Measurements from ENCODE around the gene TNRC6A. TPM values are rescaled to one million over a fixed set of nuclear protein-coding genes. Genes with fewer than 3 reads are reported as not detected.

The TNRC6A gene
- total and polyA plus RNA-seq, 2 of the 13 experiments (the other 11 are each of a cell fraction or from before 2014, with no cell fraction given) = 30.9 to 43.6 TPM

GRCh38 chr16:24826817-24827566 is 97.5 kb downstream of the TNRC6A start (continued):
- TF ChIP-seq ZNF770 (CRISPR knock-in tag; IDR thresholded peaks at IDR 0.05) (peak; percentile 76), ZBTB20 (CRISPR knock-in tag; IDR thresholded peaks at IDR 0.05; ENCODE audit: borderline replicate concordance, low read depth) (no peak), ZFY (CRISPR knock-in tag; IDR thresholded peaks at IDR 0.05) (no peak)

- Histone ChIP-seq H3K27me3 (ENCODE audit: control insufficient read depth in 1 of 2, insufficient read depth in 2 of 2, low read length in 2 of 2) (no peaks in the 10 kb centered on the region), H2AFZ (ENCODE audit: low read length) (no peak overlapping the region), H3K27ac (ENCODE audit: extremely low read length, insufficient read depth, low read length) (no peak overlapping the region), H3K4me2 (ENCODE audit: low read depth, low read length) (no peak overlapping the region), H3K9me3 (ENCODE audit: low read length) (no peaks in the 10 kb centered on the region), H3K4me3 (replicated peaks in 1 of 3; ENCODE audit: insufficient read depth in 1 of 3, low read depth in 2 of 3, low read length in 3 of 3) (no peak overlapping the region), H3K36me3 (replicated peaks in 1 of 2; ENCODE audit: control insufficient read depth in 1 of 2, insufficient read depth in 2 of 2, low read length in 2 of 2) (peaks cover 3 to 19% of the 10 kb centered on the region in 2 experiments; a peak in 4 of 5 replicates), H3K4me1 (ENCODE audit: insufficient read depth, low read length) (0 out of 2 replicates have a peak, but pooled peaks cover 2% of the 10 kb centered on the region), H4K20me1 (ENCODE audit: insufficient read depth, low read length) (no peaks in the 10 kb centered on the region), H3K9ac (ENCODE audit: insufficient read depth, low read depth, low read length) (no peak overlapping the region), H3K79me2 (ENCODE audit: insufficient read depth, low read length) (no peaks in the 10 kb centered on the region)
- TF ChIP-seq PLRG1 (conservative IDR thresholded peaks at IDR 0.05) = no peak
- no peak for TF ChIP-seq CHCHD3 (CRISPR knock-in tag; IDR thresholded peaks at IDR 0.05)
- TF ChIP-seq PTBP1 (IDR thresholded peaks at IDR 0.05; ENCODE audit: low read depth, low read length, poor library complexity, severe bottlenecking) = no peak
- TF ChIP-seq HDAC2 (CRISPR knock-in tag; IDR thresholded peaks at IDR 0.05) = no peak
- no peak for TF ChIP-seq ZNF891 (CRISPR knock-in tag; IDR thresholded peaks at IDR 0.05)
- no peak for TF ChIP-seq PHF5A (CRISPR knock-in tag; IDR thresholded peaks at IDR 0.05; ENCODE audit: low read depth, unreplicated experiment)
- no peak for TF ChIP-seq NFIB (CRISPR knock-in tag; IDR thresholded peaks at IDR 0.05; ENCODE audit: borderline replicate concordance)
- no peak for TF ChIP-seq TBX2 (CRISPR knock-in tag; IDR thresholded peaks at IDR 0.05; ENCODE audit: borderline replicate concordance)
- TF ChIP-seq MYNN (CRISPR knock-in tag; IDR thresholded peaks at IDR 0.05; ENCODE audit: low read depth) = no peak
- TF ChIP-seq NBN (conservative IDR thresholded peaks at IDR 0.05) = no peak
- TF ChIP-seq KAT7 (CRISPR knock-in tag; IDR thresholded peaks at IDR 0.05; ENCODE audit: borderline replicate concordance) = no peak
- TF ChIP-seq SMARCE1 (IDR thresholded peaks at IDR 0.05; ENCODE audit: borderline replicate concordance) = no peak
- TF ChIP-seq CBX1 (IDR thresholded peaks at IDR 0.05; ENCODE audit: low read depth) = no peak
- TF ChIP-seq RFX5 (IDR thresholded peaks at IDR 0.05; ENCODE audit: low read depth, low read length) = no peak
- no peak for TF ChIP-seq POLR2G (IDR thresholded peaks at IDR 0.05; ENCODE audit: low read depth, low read length)
- TF ChIP-seq ZNF263 (CRISPR knock-in tag; IDR thresholded peaks at IDR 0.05) = no peak
- TF ChIP-seq HNRNPH1 (optimal IDR thresholded peaks at IDR 0.05; ENCODE audit: low read depth, low read length) = no peak
- no peak for TF ChIP-seq U2AF1 (optimal IDR thresholded peaks at IDR 0.05; ENCODE audit: low read depth, low read length)
- TF ChIP-seq ZSCAN30 (CRISPR knock-in tag; IDR thresholded peaks at IDR 0.05) = no peak
- BruUV-seq (replicated peaks) = no TSS peak
- in situ Hi-C loops (cut with HindIII; ENCODE audit: extremely low pct_ligation_motif_present, low pct_unique_long_range_greater_than_20kb) = no loop called here
- intact Hi-C loops (cut with micrococcal nuclease; ENCODE audit: unreplicated experiment) = no loop called here
- no peak for FAIRE-seq
- ChIA-PET POLR2A (no interaction called here), CTCF (ENCODE audit: low intra/inter-chr PET ratio, low total read pairs) (no interaction called here)
- no peak for DNase-seq (ENCODE audit: low spot score)
- 87% methylated on average over 5 of the region's 5 CpGs for WGBS (ENCODE audit: low lambda C conversion rate)
- peak; percentile 24 for ATAC-seq
These were observed 99.7 kb downstream of the TNRC6A start for GRCh38 chr16:24829153-24829552.
